GM20431 (cell line): ENCODE measurements around the gene CEP104.

ENCODE experiments used
- in situ Hi-C: fragments of 300-500 bp; cut with MseI, MboI; formaldehyde crosslinking; loops from one replicate; pipeline ENCODE4 v1.15.0; 2020; ENCODE audit warnings: low sequenced_read_pairs; ENCODE audit not compliant: unreplicated experiment

The CEP104 gene

GRCh38 chr1:3872546-3872945 is 15.5 kb upstream of the CEP104 start:
- in situ Hi-C loops, result no loop called here

- in situ Hi-C loops, result no loop called here
Observed at GRCh38 chr1:3871451-3871805, 14.4 kb upstream of the CEP104 start.

- in situ Hi-C loops, result no loop called here
Observed at GRCh38 chr1:3869751-3870301, 12.8 kb upstream of the CEP104 start.

DNA sequence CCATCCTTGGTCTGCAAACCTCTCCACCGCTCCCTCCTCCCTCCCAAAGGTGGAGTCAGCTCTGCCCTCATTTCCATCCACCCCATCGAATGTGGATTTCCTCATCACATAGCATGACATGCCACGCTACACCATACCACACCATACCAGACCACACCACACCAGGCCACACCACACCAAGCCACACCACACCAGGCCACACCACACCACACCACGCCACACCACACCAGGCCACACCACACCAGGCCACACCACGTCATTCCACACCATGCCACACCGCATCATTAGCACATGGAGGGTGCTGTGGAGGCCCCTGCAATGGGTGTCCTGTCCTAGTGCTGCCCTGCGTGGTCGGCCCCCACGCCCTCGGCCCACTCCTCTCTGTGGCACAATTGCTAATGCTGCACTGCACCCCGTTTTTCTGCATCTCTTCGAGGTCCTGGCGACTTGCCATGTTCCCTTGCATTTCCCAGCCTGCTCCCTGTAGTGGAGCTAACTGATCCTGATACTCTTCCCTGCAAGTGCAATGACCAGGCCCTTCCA is 11.5 kb upstream of the CEP104 start:
- in situ Hi-C loops, result no loop called here

DNA sequence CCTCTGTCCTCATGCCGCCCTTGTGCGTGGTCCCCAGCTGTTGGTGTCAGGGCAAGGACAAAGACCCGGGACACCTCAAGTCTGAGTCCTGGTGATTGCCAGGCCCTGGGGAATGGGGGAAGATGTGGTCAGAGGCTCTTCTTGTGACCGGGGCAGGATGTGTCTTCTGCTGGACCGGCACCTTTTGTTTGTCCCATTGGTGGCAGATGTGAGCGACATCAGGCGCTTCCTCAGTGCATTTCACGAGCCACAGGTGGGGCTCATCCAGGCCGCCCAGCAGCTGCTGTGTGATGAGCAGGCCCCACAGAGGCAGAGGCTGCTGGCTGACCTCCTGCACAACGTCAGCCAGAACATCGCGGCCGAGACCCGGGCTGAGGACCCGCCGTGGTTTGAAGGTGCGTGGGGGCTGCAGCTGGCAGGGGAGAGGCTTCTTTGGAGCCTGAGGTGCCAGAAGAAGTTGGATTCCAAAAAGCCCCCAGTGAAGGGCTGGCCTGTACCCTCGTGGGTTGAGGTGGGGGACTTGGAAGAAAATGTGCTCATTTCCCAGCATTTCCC is 8.7 kb upstream of the CEP104 start:
- in situ Hi-C loops, result no loop called here

DNA sequence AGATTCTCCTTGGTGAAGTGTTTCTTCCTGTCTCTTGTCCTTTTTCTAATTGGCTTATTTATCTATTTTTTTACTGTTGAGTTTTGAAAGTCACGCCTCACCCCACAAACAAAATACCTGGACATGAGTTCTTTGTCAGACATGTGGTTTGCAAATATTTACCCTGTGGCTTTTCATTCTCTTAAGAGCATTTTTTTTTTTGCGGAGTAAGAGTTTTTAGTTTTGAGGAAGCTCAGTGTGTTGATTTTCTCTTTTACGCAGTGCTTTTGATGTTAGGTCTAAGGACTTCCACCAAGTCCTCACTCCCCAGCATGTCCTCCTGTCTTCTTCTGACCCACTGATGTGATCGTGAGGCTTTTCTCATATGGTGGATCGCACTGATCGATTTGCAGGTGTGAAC is 7.9 kb upstream of the CEP104 start:
- in situ Hi-C loops, result no loop called here

DNA sequence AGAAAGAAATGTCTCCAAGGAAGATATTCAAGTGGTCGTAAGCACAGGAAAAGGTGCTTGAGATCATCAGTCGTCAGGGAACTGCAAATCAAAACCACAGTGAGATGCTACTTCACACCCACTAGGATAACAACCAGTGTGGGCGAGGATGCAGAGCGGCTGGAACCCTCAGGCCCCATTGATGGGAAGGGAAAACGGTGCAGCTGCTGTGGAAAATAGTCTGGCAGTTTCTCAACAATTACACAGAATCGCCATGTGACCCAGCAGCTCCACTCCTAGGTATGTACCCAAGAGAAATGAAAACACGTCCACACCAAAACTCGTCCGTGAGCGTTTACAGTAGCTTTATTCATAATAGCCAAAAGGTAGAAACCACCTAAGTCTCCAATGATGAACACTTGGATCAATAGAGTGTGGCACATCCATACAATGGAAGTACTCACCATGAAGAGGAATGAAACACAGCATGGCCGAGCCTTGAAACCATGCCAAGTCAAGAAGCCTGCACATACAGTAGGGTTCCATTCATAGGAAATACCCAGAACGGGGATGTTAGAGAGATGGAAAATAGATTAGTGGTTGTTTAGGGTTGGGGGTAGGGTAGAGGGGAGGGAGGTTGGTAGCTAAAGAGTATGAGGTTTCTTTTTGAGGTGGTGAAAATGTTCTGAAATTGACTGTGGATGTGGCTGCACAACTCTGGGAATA is 6.4 kb upstream of the CEP104 start:
- in situ Hi-C loops, result no loop called here

DNA sequence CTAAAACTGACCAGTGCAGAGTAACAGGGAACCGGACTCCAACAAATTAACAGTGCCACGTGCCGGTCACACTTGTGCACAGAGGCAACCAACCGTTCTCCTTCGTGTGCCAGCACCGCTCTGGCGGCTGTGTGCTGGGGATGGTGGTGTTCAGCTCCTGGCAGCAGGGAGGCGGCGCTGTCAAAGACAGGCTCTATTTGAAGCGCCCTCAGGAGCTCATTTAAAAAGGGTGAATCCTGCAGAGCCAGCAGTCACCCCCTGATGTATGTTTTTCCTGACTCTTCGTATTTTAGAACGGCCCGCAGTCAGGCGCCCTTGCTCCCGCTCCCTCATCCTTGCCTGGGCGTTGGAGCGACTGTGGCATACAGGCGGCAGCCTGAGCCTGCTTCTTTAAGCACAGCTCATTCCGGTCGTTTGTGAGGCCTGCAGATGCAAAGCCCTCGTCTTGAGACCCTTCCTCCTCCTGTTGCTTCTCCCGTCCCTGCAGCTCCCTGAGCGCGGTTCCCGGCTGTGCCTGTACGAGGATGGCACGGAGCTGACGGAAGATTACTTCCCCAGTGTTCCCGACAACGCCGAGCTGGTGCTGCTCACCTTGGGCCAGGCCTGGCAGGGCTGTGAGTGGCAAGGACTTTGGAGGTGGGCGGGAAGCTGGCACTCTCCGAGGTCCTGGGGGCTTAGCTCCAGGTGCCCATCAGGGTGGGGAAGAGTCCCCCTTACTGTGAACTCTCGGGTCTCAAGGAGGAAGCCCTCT is 1.4 kb upstream of the CEP104 start:
- in situ Hi-C loops, result no loop called here

- in situ Hi-C loops, result no loop called here
Observed at GRCh38 chr1:3857791-3858129, 749 bp upstream of the CEP104 start.

DNA sequence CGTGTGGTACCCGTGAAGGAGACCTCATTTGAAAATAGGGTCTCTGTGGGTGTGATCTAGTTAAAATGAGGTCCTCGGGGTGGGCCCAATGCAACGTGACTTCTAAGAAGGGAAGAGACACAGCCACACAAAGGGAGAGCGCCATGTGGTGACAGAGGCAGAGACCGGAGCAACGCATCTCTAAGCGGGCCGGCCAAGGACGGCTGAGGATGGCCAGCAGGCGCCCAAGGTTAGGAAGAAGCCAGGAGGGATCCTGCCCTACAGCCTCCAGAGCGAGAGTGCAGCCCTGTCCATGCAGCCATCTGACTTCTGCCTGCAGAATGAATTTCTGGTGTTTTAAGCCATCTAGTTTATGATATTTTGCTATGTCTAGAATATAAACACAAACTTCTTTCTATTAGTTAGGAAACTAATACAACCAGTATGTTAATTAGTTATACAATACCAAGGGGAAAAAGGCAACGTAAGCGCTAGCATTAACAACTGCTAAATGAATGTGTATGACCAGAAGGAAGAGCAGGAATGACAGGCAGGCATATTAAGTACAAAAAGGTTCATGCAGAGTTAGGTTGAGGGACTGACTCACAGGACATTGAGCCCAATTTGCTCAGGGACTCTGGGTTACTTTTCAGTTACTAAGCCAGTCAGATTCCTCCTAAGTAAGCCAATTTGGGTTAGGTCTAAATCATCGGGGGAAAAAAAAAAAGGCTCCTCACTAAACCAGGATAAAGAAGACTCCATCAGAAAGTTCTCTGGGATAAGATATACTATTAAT is 4.1 kb downstream of the CEP104 start:
- in situ Hi-C loops, result no loop called here

DNA sequence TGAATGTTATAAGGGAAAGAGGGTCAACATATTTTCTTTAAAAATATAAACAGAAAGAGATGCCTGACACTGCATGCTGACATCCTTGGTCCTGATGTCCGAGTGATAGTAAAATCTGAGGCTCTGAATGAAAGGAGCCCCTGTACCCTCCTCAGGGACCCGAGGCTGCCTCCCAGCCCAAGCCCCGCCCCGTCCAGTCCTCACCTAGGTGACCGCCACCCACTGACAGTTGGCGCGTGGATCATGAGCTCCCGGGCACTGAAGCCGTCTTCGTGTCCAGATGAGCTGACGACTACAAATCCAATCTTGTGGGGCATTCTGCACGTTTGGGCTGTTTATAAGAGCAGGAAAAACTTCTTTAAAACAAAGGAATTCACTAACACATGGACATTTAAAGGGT is 4.9 kb downstream of the CEP104 start:
- in situ Hi-C loops, result no loop called here

- in situ Hi-C loops, result no loop called here
Observed at GRCh38 chr1:3851292-3851691, 5.7 kb downstream of the CEP104 start.

DNA sequence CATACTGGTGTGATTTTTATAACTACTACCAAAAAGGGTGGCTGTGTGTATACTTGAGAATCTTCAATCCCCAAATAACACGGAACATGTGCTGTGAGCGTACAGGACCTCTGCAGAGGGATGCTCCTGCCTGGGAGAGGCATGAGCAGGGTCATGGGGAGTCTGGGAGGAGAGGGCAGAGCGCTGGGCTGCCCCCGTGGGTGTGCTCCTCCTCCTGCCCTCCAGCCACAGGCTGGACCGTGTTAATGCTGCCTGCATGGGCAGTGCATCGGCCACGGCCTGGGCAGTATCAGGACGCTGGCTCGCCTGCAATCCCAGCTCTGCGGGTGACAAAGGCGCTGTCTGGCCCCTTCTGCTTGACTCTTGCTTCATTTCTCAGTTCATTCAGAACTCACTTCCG is 6.2 kb downstream of the CEP104 start:
- in situ Hi-C loops, result no loop called here

DNA sequence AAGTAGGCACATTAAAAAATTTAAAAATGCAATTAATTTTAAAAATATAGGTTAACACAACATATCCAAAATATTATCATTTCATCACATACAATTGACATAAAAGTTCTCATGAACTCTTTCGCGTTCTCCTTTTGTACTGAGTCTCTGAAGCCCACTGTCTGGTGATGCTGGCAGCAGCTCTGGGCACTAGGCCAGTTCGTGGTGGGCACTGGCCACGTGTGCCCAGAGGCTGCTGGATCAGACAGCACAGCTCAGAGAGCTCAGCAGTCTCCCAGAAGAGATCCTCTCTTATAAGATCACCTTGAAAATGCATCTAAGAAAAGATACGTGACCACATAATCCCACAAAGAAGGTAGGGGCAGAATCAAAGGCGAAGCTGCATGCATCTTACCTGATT is 9.9 kb downstream of the CEP104 start:
- in situ Hi-C loops, result no loop called here

- in situ Hi-C loops, result no loop called here
Observed at GRCh38 chr1:3846541-3846940, 10.5 kb downstream of the CEP104 start.

GRCh38 chr1:3842912-3843311 is 14.1 kb downstream of the CEP104 start:
- in situ Hi-C loops, result no loop called here

GRCh38 chr1:3841491-3841890 is 15.5 kb downstream of the CEP104 start:
- in situ Hi-C loops, result no loop called here

DNA sequence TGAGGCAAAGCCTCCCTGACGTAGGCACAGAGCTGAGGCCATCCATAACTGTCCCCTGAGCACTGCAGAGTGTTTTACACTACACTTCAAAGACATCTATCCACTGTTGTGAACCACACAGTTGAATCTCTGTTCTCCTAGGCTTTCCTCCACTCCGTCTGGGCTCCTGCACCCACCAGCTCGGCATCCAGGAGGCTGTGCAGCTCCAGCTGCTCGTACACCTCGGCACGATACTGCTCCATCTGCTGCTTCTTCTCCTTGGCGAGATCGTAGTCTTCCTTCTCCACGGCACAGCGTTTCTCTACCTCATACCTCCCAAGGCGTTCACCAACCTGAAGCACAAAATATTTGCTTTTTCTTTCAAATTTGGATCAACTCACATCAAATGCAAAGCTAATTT is 18.2 kb downstream of the CEP104 start:
- in situ Hi-C loops, result no loop called here

DNA sequence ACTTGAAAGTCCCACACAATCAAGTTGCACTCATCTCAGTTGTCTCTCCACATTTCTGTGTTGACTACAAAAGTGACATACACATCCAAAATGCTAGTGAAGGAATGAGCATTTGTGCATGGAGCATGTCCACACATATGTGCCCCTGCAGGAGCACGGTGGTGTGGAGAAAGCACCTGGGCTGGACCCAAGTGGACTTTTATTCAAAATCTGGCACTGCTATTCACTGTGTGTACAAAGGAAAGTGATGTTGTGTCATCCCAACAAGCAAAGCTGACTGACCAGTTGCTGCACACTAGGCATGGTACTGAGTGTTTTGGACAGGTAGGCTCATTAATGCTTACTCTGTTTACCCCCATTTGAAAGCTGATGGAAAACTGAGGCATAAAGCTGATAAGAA is 19.3 kb downstream of the CEP104 start:
- in situ Hi-C loops, result no loop called here

DNA sequence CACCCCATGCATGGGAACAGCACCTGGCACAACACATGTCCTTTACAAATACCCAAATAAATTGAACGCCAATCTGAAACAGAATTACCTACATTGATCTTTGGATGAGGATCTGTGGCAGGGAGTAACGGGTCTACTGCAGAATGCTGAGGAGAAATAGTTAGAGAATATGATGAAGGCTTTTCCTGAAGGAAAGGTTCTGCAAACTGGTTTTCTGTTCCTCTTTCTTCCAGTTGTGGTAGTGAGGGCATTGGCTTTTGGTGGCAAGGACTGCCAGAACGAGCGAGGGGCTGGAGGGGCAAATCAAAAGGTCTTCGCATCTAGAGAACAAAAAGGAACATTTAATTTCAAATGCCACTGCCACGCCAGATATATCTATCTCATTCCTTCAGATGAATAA is 19.8 kb downstream of the CEP104 start:
- in situ Hi-C loops, result no loop called here
